ENCODE results near the gene KRTAP4-16. TPM values are rescaled to one million over a fixed set of nuclear protein-coding genes. Genes with fewer than 3 reads are reported as not detected.
"Not testable (repeated sequence)": the region's sequence is repeated elsewhere in the genome, so short reads cannot be mapped to it uniquely, and the experiment has no call there.

KRTAP4-16 gene
- total RNA-seq, 2 experiments from 2014 or later: not detected

DNA sequence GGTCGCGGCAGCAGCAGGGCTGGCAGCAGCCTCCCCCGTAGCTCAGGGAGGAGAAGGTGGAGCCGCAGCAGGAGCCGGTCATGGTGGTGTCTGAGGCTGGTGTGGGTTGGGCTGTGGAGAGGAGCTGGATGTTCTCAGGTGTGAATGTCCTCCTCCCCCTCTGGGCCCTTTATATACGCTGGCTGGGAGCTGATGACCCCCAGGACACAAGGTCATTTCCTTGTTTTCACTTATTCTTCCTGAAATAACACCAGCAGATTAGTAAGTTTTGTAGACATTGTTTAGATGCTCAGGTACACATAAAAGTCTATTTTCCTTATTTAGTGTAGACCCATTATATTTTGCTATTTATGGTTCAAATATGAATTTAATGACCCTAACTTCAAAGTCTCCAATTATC lies 46.9 kb downstream of the KRTAP4-16 start, which contains the start of gene KRTAP2-2:
Gene KRTAP2-2 (minus strand): TSS at position 101 of the 400 bp plus-strand sequence. CDS start 19 bp downstream, at position 82.
- H3K36me3 Mint-ChIP-seq; H3K27ac Mint-ChIP-seq; DNase-seq; POLR2A ChIA-PET; H3K4me1 Mint-ChIP-seq; H3K9me3 Mint-ChIP-seq; H3K4me3 Mint-ChIP-seq; ATAC-seq (ENCODE audit: low read depth): not testable (repeated sequence)
- H3K27me3 Mint-ChIP-seq: peaks cover 18% of the 10 kb centered on the region

DNA sequence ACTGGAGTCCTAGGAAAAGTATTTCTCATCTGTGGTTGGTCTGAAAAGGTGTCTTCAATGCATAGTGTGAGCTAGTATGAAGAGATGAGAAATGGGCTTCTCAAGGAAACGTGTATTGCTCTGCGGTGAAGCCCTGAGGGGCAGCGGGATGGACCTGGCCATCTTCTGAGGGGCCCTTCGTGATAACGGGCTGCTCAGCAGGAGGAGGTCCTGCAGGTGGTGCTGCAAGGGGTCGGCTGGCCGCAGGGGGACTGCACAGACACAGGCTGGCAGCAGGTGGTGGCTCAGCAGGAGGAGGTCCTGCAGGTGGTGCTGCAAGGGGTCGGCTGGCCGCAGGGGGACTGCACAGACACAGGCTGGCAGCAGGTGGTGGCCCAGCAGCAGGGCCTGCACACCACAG lies 47.5 kb downstream of the KRTAP4-16 start:
- H3K4me1 Mint-ChIP-seq, POLR2A ChIA-PET, H3K9me3 Mint-ChIP-seq: not testable (repeated sequence)

DNA sequence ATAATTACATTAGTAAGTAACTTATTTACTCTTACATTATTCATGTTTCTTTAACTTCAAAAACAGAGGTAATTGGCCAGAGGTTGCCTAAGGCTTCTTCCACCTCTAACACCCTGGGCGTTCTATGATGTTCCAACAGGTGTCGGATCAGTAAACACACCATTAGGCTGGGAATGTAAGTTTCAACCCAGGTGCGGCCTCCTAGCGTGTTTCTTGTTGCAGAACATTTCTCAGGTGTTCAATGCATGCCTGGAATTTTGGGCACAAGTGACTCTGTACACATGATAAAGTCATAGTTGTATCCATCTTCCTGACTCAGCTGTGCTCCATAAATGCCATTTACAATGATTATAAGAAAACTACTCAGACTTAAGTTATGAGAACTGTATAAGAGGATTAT lies 48.0 kb downstream of the KRTAP4-16 start:
- ATAC-seq (ENCODE audit: low read depth) (no peak), DNase-seq (no peak)
- Mint-ChIP-seq H3K27me3 (peaks cover 11% of the 10 kb centered on the region), H3K9me3 (no peaks in the 10 kb centered on the region), H3K4me1 (no peaks in the 10 kb centered on the region), H3K27ac (no peak overlapping the region), H3K36me3 (no peaks in the 10 kb centered on the region), H3K4me3 (no peak overlapping the region)
- POLR2A ChIA-PET: no interaction called here

More for the DNA sequence above, 47.5 kb downstream of the KRTAP4-16 start:
- H3K27ac Mint-ChIP-seq; H3K4me3 Mint-ChIP-seq; ATAC-seq (ENCODE audit: low read depth); DNase-seq; H3K36me3 Mint-ChIP-seq: not testable (repeated sequence)
- H3K27me3 Mint-ChIP-seq: peaks cover 15% of the 10 kb centered on the region

DNA sequence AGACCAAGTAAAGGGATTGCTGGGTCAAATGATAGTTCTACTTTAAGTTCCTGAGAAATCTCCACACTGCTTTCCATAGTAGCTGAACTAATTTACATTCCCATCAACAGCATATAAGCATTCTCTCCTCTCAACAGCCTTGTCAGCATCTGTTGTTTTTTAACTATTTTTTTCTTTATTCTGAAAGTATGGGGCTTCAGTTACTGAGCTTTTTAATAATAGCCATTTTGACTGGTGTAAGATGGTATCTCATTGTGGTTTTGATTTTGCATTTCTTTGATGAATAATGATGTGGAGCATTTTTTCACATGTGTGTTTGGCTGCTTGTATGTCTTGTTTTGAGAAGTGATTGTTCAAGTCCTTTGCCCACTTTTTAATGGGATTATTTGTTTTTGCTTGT lies 49.4 kb downstream of the KRTAP4-16 start:
- no peaks in the 10 kb centered on the region for H3K9me3 Mint-ChIP-seq

More for the DNA sequence above, 49.4 kb downstream of the KRTAP4-16 start:
- Mint-ChIP-seq H3K4me3 (no peak overlapping the region), H3K27ac (no peak overlapping the region), H3K27me3 (peaks cover 2% of the 10 kb centered on the region), H3K4me1 (no peaks in the 10 kb centered on the region), H3K36me3 (no peaks in the 10 kb centered on the region)
- ATAC-seq (ENCODE audit: low read depth) (no peak), DNase-seq (no peak)
- POLR2A ChIA-PET: no interaction called here

Other genes starting within 250 kb of the KRTAP4-16 start
- not detected for gene KRT12, start 235.0 kb downstream of the KRTAP4-16 start, total RNA-seq
- not detected for gene KRT20, start 217.0 kb downstream of the KRTAP4-16 start, total RNA-seq
- gene KRT23, start 164.6 kb downstream of the KRTAP4-16 start, total RNA-seq: not detected
- gene KRT39, start 135.3 kb downstream of the KRTAP4-16 start, total RNA-seq: not detected
- not detected for gene KRT40, start 117.9 kb downstream of the KRTAP4-16 start, total RNA-seq
- gene KRTAP3-3, start 108.0 kb downstream of the KRTAP4-16 start, total RNA-seq: not detected
- gene KRTAP3-2, start 102.3 kb downstream of the KRTAP4-16 start, total RNA-seq: not detected
- gene KRTAP3-1, start 93.1 kb downstream of the KRTAP4-16 start, total RNA-seq: not detected
- not detected for gene KRTAP1-5, start 75.0 kb downstream of the KRTAP4-16 start, total RNA-seq
- gene KRTAP1-4, start 72.0 kb downstream of the KRTAP4-16 start, total RNA-seq: not detected
- gene KRTAP1-3, start 67.3 kb downstream of the KRTAP4-16 start, total RNA-seq: not detected
- not detected for gene KRTAP1-1, start 60.8 kb downstream of the KRTAP4-16 start, total RNA-seq
- gene KRTAP2-1, start 54.9 kb downstream of the KRTAP4-16 start, total RNA-seq: not detected
- not detected for gene KRTAP2-2, start 47.0 kb downstream of the KRTAP4-16 start, total RNA-seq
- not detected for gene KRTAP2-3, start 42.1 kb downstream of the KRTAP4-16 start, total RNA-seq
- gene KRTAP2-4, start 36.3 kb downstream of the KRTAP4-16 start, total RNA-seq: not detected
- not detected for gene KRTAP4-7, start 18.1 kb downstream of the KRTAP4-16 start, total RNA-seq
- not detected for gene KRTAP4-8, start 4.1 kb downstream of the KRTAP4-16 start, total RNA-seq
- not detected for gene KRTAP4-9, start 3.2 kb upstream of the KRTAP4-16 start, total RNA-seq
- not detected for gene KRTAP4-11, start 16.2 kb upstream of the KRTAP4-16 start, total RNA-seq
- not detected for gene KRTAP4-12, start 22.0 kb upstream of the KRTAP4-16 start, total RNA-seq
- gene KRTAP4-6, start 38.3 kb upstream of the KRTAP4-16 start, total RNA-seq: not detected
- gene KRTAP4-5, start 47.6 kb upstream of the KRTAP4-16 start, total RNA-seq: not detected
- gene KRTAP4-4, start 58.5 kb upstream of the KRTAP4-16 start, total RNA-seq: not detected
- gene KRTAP4-3, start 66.0 kb upstream of the KRTAP4-16 start, total RNA-seq: not detected
- not detected for gene KRTAP4-2, start 76.0 kb upstream of the KRTAP4-16 start, total RNA-seq
- not detected for gene KRTAP4-1, start 82.7 kb upstream of the KRTAP4-16 start, total RNA-seq
- not detected for gene KRTAP9-1, start 87.7 kb upstream of the KRTAP4-16 start, total RNA-seq
- gene KRTAP9-2, start 124.4 kb upstream of the KRTAP4-16 start, total RNA-seq: not detected
- not detected for gene KRTAP9-3, start 130.2 kb upstream of the KRTAP4-16 start, total RNA-seq
- not detected for gene KRTAP9-8, start 135.8 kb upstream of the KRTAP4-16 start, total RNA-seq
- gene KRTAP9-4, start 147.5 kb upstream of the KRTAP4-16 start, total RNA-seq: not detected
- gene KRTAP9-9, start 153.2 kb upstream of the KRTAP4-16 start, total RNA-seq: not detected
- not detected for gene KRTAP9-6, start 163.2 kb upstream of the KRTAP4-16 start, total RNA-seq
- not detected for gene KRTAP9-7, start 173.5 kb upstream of the KRTAP4-16 start, total RNA-seq
- not detected for gene KRTAP29-1, start 200.6 kb upstream of the KRTAP4-16 start, total RNA-seq
- not detected for gene KRTAP16-1, start 207.1 kb upstream of the KRTAP4-16 start, total RNA-seq
- not detected for gene KRTAP17-1, start 213.5 kb upstream of the KRTAP4-16 start, total RNA-seq
- not detected for gene KRT33A, start 248.6 kb upstream of the KRTAP4-16 start, total RNA-seq

Measured in activated naive CD8-positive, alpha-beta T cell treated with anti-CD3 and anti-CD28 coated beads, Interleukin-2, amount 10 ng/mL, durations not matched to agents 7 days and 5 days (primary cell).